Calu3 (cell line): ENCODE results near the gene APBA2. TPM values are rescaled to one million over a fixed set of nuclear protein-coding genes. Genes with fewer than 3 reads are reported as not detected.

Experiments used
- BruUV-seq: library from RNA; stranded (reverse); fragments of 400-500 nt; replicated peaks from 2 replicates; lab custom pipeline; 2021; lab: Mats Ljungman, UMichigan
- CTCF ChIA-PET: fragments of 300-600 bp; sonication (Branson Sonifier 250); formaldehyde crosslinking; loops from one replicate; lab custom pipeline; 2022; ENCODE audit warnings: antibody characterized with exemption; lab: Charles Lee
- DNase-seq: peaks from one replicate; pipeline ENCODE4 v3.0.0; 2022
- H3K27ac Mint-ChIP-seq: one replicate; pipeline ENCODE4 v1.8.0; 2022; ENCODE audit warnings: mixed read lengths; ENCODE audit not compliant: unreplicated experiment
- H3K27me3 Mint-ChIP-seq: one replicate; pipeline ENCODE4 v1.8.0; 2022; ENCODE audit warnings: mixed read lengths; ENCODE audit not compliant: unreplicated experiment
- H3K36me3 Mint-ChIP-seq: one replicate; pipeline ENCODE4 v1.8.0; 2022; ENCODE audit warnings: mild to moderate bottlenecking, moderate library complexity, mixed read lengths; ENCODE audit not compliant: insufficient read depth, unreplicated experiment
- H3K4me1 Mint-ChIP-seq: one replicate; pipeline ENCODE4 v1.8.0; 2022; ENCODE audit warnings: mild to moderate bottlenecking, low read depth, mixed read lengths; ENCODE audit not compliant: unreplicated experiment
- H3K4me3 Mint-ChIP-seq: one replicate; pipeline ENCODE4 v1.8.0; 2022; ENCODE audit warnings: mild to moderate bottlenecking, low read depth, moderate library complexity, mixed read lengths; ENCODE audit not compliant: unreplicated experiment
- H3K9me3 Mint-ChIP-seq: one replicate; pipeline ENCODE4 v1.8.0; 2022; ENCODE audit warnings: low read depth, mixed read lengths; ENCODE audit not compliant: unreplicated experiment
- CTCF ChIP-seq: fragments of 200-600 bp; IDR thresholded peaks from one replicate; pipeline ENCODE4 v1.8.0; 2022; ENCODE audit warnings: antibody characterized with exemption; ENCODE audit not compliant: unreplicated experiment
- intact Hi-C: fragments of 100-400 bp; cut with micrococcal nuclease; formaldehyde crosslinking; loops from one replicate; pipeline ENCODE4 v1.10.0; 2022; ENCODE audit not compliant: unreplicated experiment
- total RNA-seq: library from RNA; stranded (reverse); gene quantifications from 2 replicates; pipeline ENCODE4 v1.2.3, GENCODE V29; 2022

The APBA2 gene
- total RNA-seq, 1 experiment from 2014 or later, result not detected

- no peaks in the 10 kb centered on the region for H3K36me3 Mint-ChIP-seq
- no peak overlapping the region for H3K27ac Mint-ChIP-seq
- no peaks in the 10 kb centered on the region for H3K4me1 Mint-ChIP-seq
- BruUV-seq, result no TSS peak
- no peak for TF ChIP-seq CTCF
- no peak for DNase-seq
- CTCF ChIA-PET, result no interaction called here
- no peaks in the 10 kb centered on the region for H3K27me3 Mint-ChIP-seq
- H3K4me3 Mint-ChIP-seq, result no peak overlapping the region
- no peaks in the 10 kb centered on the region for H3K9me3 Mint-ChIP-seq
- intact Hi-C loops, result no loop called here
Measured at GRCh38 chr15:29106116-29106515, 220.3 kb downstream of the APBA2 start.

- TF ChIP-seq CTCF, result no peak
- Mint-ChIP-seq H3K9me3 (no peaks in the 10 kb centered on the region), H3K36me3 (no peaks in the 10 kb centered on the region), H3K27me3 (no peaks in the 10 kb centered on the region), H3K4me3 (no peak overlapping the region), H3K4me1 (no peaks in the 10 kb centered on the region), H3K27ac (no peak overlapping the region)
- intact Hi-C loops, result no loop called here
- CTCF ChIA-PET, result no interaction called here
- no TSS peak for BruUV-seq
- DNase-seq, result no peak
Measured at GRCh38 chr15:29106551-29107290, 220.9 kb downstream of the APBA2 start.

- Mint-ChIP-seq H3K9me3 (no peaks in the 10 kb centered on the region), H3K27me3 (no peaks in the 10 kb centered on the region), H3K36me3 (no peaks in the 10 kb centered on the region), H3K4me1 (no peaks in the 10 kb centered on the region), H3K27ac (no peak overlapping the region), H3K4me3 (no peak overlapping the region)
- intact Hi-C loops, result no loop called here
- CTCF ChIA-PET, result no interaction called here
- BruUV-seq, result no TSS peak
- no peak for DNase-seq
- no peak for TF ChIP-seq CTCF
Measured at GRCh38 chr15:29107291-29107890, 221.6 kb downstream of the APBA2 start.

GRCh38 chr15:29107971-29108645 is 222.3 kb downstream of the APBA2 start:
- H3K4me3 Mint-ChIP-seq, result no peak overlapping the region
- H3K27me3 Mint-ChIP-seq, result no peaks in the 10 kb centered on the region
- BruUV-seq, result no TSS peak
- H3K9me3 Mint-ChIP-seq, result no peaks in the 10 kb centered on the region
- no peaks in the 10 kb centered on the region for H3K4me1 Mint-ChIP-seq
- CTCF ChIA-PET, result no interaction called here
- DNase-seq, result no peak
- intact Hi-C loops, result no loop called here
- H3K27ac Mint-ChIP-seq, result no peak overlapping the region
- no peaks in the 10 kb centered on the region for H3K36me3 Mint-ChIP-seq
- TF ChIP-seq CTCF, result no peak
